HG03565 (cell line): ENCODE measurements around the gene SLC15A3.
"Not testable (repeated sequence)": the region's sequence is repeated elsewhere in the genome, so short reads cannot be mapped to it uniquely, and the experiment has no call there.

ENCODE experiments used
- ATAC-seq: cut with Tn5 transposase; IDR thresholded peaks from one replicate; pipeline ENCODE4 v1.9.1; 2021; ENCODE audit warnings: mild to moderate bottlenecking, moderate library complexity; ENCODE audit not compliant: unreplicated experiment

SLC15A3 gene

GRCh38 chr11:60977224-60977623 lies 25.2 kb upstream of the SLC15A3 start:
- no peak for ATAC-seq

GRCh38 chr11:60974726-60975125 lies 22.8 kb upstream of the SLC15A3 start:
- ATAC-seq: no peak

GRCh38 chr11:60974316-60974715 lies 22.3 kb upstream of the SLC15A3 start:
- not testable (repeated sequence) for ATAC-seq

GRCh38 chr11:60973699-60974098 lies 21.7 kb upstream of the SLC15A3 start:
- no peak for ATAC-seq

GRCh38 chr11:60972182-60973030 lies 20.4 kb upstream of the SLC15A3 start:
- no peak for ATAC-seq

- no peak for ATAC-seq
These were observed 19.5 kb upstream of the SLC15A3 start, which contains the start of gene CD6 for GRCh38 chr11:60971520-60971919. Gene CD6, plus strand, starts transcription at chr11:60971680. Its CDS starts 186 bp downstream, at chr11:60971866.

- ATAC-seq: no peak
These were observed 18.9 kb upstream of the SLC15A3 start for GRCh38 chr11:60970890-60971289.

GRCh38 chr11:60970369-60970774 lies 18.4 kb upstream of the SLC15A3 start:
- no peak for ATAC-seq

GRCh38 chr11:60968223-60968622 lies 16.2 kb upstream of the SLC15A3 start:
- no peak for ATAC-seq

GRCh38 chr11:60966890-60967289 lies 14.9 kb upstream of the SLC15A3 start:
- ATAC-seq: no peak

- ATAC-seq: no peak
These were observed 12.8 kb upstream of the SLC15A3 start for GRCh38 chr11:60964801-60965200.

- ATAC-seq: no peak
These were observed 8.4 kb upstream of the SLC15A3 start for GRCh38 chr11:60960405-60960804.

GRCh38 chr11:60959431-60959830 lies 7.5 kb upstream of the SLC15A3 start:
- ATAC-seq: no peak

- ATAC-seq: no peak
These were observed 5.2 kb upstream of the SLC15A3 start for GRCh38 chr11:60957188-60957587.

- ATAC-seq: no peak
These were observed 3.6 kb upstream of the SLC15A3 start for GRCh38 chr11:60955571-60955970.

- ATAC-seq: no peak
These were observed 2.4 kb upstream of the SLC15A3 start for GRCh38 chr11:60954421-60954820.

GRCh38 chr11:60953781-60954180 lies 1.8 kb upstream of the SLC15A3 start:
- ATAC-seq: no peak

GRCh38 chr11:60952742-60953170 lies 780 bp upstream of the SLC15A3 start:
- no peak for ATAC-seq

GRCh38 chr11:60951606-60951903 lies 421 bp downstream of the SLC15A3 start:
- no peak for ATAC-seq

- no peak for ATAC-seq
These were observed 907 bp downstream of the SLC15A3 start for GRCh38 chr11:60950933-60951605.

- ATAC-seq: no peak
These were observed 2.0 kb downstream of the SLC15A3 start for GRCh38 chr11:60950024-60950423.

GRCh38 chr11:60948250-60948649 lies 3.7 kb downstream of the SLC15A3 start:
- ATAC-seq: no peak
